K562 (cell line): Measurements from ENCODE around the gene HMGCL. TPM values are rescaled to one million over a fixed set of nuclear protein-coding genes. Genes with fewer than 3 reads are reported as not detected.

Source experiments
- CC2D1A ChIP-seq: fragments of 450-650 bp; IDR thresholded peaks from 2 replicates; pipeline ENCODE4 v1.6.1; 2017; ENCODE audit warnings: mild to moderate bottlenecking
- MCM3 ChIP-seq: fragments of 450-650 bp; IDR thresholded peaks from 2 replicates; pipeline ENCODE4 v1.6.1; 2016
- RBBP5 ChIP-seq: fragments of 200-600 bp; sonication (generic); IDR thresholded peaks from 2 replicates; pipeline ENCODE4 v1.6.1; 2012; ENCODE audit warnings: borderline replicate concordance, mild to moderate bottlenecking, low read length, control low read depth, inconsistent platforms; ENCODE audit not compliant: insufficient read depth, poor library complexity, severe bottlenecking
- SMAD4 ChIP-seq: fragments of 250-450 bp; sonication (Bioruptor Pico); conservative IDR thresholded peaks from 2 replicates; pipeline ENCODE4 v1.8.0; 2021; ENCODE audit warnings: inconsistent platforms, mild to moderate bottlenecking, moderate library complexity
- STAT5B ChIP-seq: fragments of 250-450 bp; sonication (Bioruptor Pico); IDR thresholded peaks from 2 replicates; pipeline ENCODE4 v1.8.0; 2021; ENCODE audit warnings: mild to moderate bottlenecking, inconsistent platforms
- TAF1 ChIP-seq: IDR thresholded peaks from 2 replicates; pipeline ENCODE4 v1.6.1; 2011; ENCODE audit warnings: mild to moderate bottlenecking, low read length, moderate library complexity; ENCODE audit not compliant: insufficient read depth, control insufficient read depth, severe bottlenecking; ENCODE audit errors: extremely low read depth
- ZNF174 ChIP-seq: fragments of 250-450 bp; sonication (Bioruptor Pico); IDR thresholded peaks from 2 replicates; pipeline ENCODE4 v1.4.0; 2020; ENCODE audit warnings: mild to moderate bottlenecking
- ZNF707 ChIP-seq: fragments of 250-450 bp; sonication (Bioruptor Pico); conservative IDR thresholded peaks from 2 replicates; pipeline ENCODE4 v1.8.0; 2022; ENCODE audit warnings: inconsistent platforms, mild to moderate bottlenecking, moderate library complexity
- polyA plus RNA-seq, 8 experiments: library from polyadenylated mRNA; depleted of rRNA in 4 of 8; stranded (reverse) in 5 of 8; unstranded in 3 of 8; fragments of >200 nt; fragmentation: Nextera tagmentation in 2 of 8; fragmentation: Illumina TruSeq in 1 of 8; extraction: Ambion mirVana in 2 of 8; extraction: Trizol in 1 of 8; gene quantifications; 2 replicates each; pipeline versions ENCODE4 v1.2.1 to v1.2.3, GENCODE V29; 2011 to 2014; ENCODE audit warnings: inconsistent platforms in 1 of 8, missing spikeins in 1 of 8
- total RNA-seq, 7 experiments: library from RNA; depleted of rRNA in 6 of 7; stranded (reverse); fragments of >200 nt in 6 of 7; fragmentation: Illumina TruSeq in 2 of 7; extraction: Trizol in 2 of 7; gene quantifications; 2 replicates each; pipeline versions ENCODE4 v1.2.1 to v1.2.3, GENCODE V29; 2011 to 2021; ENCODE audit warnings: low replicate concordance in 1 of 7
- TF ChIP-seq, protein P1 (sequence below), 2 experiments: fragments of 450-650 bp; formaldehyde crosslinking in 1 of 2; IDR thresholded peaks; 2 replicates each; pipeline versions ENCODE4 v1.4.0 to v1.6.1; 2014 to 2020; ENCODE audit warnings: mild to moderate bottlenecking in 2 of 2, borderline replicate concordance in 1 of 2, low read depth in 1 of 2
- TF ChIP-seq, protein P2 (sequence below), 3 experiments: IDR thresholded peaks in 2 of 3; conservative IDR thresholded peaks in 1 of 3; 2 replicates each; pipeline ENCODE4 v1.5.1; 2011 to 2012; ENCODE audit warnings: low read length in 3 of 3, mild to moderate bottlenecking in 3 of 3, control low read depth in 2 of 3, improper control_type of control experiment in 1 of 3, inconsistent platforms in 1 of 3, low read depth in 1 of 3, mixed read lengths in 1 of 3, moderate library complexity in 1 of 3; ENCODE audit not compliant: insufficient read depth in 2 of 3
- TF ChIP-seq, protein P3 (sequence below): fragments of 250-450 bp; sonication (Bioruptor Pico); IDR thresholded peaks from 2 replicates; pipeline ENCODE4 v1.8.0; 2022; ENCODE audit warnings: inconsistent platforms, mild to moderate bottlenecking, moderate library complexity, borderline replicate concordance
- TF ChIP-seq, protein P4 (sequence below), 2 experiments: IDR thresholded peaks in 1 of 2; conservative IDR thresholded peaks in 1 of 2; 2 replicates each; pipeline ENCODE4 v1.6.1; 2016; ENCODE audit warnings: low read depth in 2 of 2, mild to moderate bottlenecking in 1 of 2, missing compliant biosample characterization in 1 of 2, missing genetic modification characterization in 1 of 2, moderate library complexity in 1 of 2

The HMGCL gene
- total and polyA plus RNA-seq, 9 of the 15 experiments (the other 6 are each of a cell fraction or from before 2014, with no cell fraction given), result 18.0 to 82.2 (median 24.2) TPM

DNA sequence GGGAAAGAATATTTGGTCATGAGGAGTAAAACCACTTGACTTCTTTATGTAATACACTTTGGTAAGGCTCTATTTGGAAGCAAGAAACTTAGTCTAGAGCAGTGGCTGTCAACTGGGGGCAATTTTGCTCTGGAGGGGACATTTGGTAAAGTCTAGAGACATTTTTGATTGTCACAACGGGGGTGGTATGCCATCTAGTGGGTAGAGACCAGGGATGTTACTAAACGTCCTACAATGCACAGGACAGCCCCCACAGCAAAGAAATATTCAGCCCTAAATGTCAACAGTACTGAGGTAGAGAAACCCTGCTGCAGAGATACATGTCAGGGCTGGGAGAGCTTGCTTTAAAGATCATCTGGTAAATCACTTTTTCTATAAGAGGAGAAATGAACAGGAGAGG is 29.3 kb upstream of the HMGCL start (continued):
- TF ChIP-seq, protein P1, sequence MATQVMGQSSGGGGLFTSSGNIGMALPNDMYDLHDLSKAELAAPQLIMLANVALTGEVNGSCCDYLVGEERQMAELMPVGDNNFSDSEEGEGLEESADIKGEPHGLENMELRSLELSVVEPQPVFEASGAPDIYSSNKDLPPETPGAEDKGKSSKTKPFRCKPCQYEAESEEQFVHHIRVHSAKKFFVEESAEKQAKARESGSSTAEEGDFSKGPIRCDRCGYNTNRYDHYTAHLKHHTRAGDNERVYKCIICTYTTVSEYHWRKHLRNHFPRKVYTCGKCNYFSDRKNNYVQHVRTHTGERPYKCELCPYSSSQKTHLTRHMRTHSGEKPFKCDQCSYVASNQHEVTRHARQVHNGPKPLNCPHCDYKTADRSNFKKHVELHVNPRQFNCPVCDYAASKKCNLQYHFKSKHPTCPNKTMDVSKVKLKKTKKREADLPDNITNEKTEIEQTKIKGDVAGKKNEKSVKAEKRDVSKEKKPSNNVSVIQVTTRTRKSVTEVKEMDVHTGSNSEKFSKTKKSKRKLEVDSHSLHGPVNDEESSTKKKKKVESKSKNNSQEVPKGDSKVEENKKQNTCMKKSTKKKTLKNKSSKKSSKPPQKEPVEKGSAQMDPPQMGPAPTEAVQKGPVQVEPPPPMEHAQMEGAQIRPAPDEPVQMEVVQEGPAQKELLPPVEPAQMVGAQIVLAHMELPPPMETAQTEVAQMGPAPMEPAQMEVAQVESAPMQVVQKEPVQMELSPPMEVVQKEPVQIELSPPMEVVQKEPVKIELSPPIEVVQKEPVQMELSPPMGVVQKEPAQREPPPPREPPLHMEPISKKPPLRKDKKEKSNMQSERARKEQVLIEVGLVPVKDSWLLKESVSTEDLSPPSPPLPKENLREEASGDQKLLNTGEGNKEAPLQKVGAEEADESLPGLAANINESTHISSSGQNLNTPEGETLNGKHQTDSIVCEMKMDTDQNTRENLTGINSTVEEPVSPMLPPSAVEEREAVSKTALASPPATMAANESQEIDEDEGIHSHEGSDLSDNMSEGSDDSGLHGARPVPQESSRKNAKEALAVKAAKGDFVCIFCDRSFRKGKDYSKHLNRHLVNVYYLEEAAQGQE (IDR thresholded peaks at IDR 0.05; ENCODE audit: borderline replicate concordance), result peak; percentile 52; the same call in 1 of the 2 replicates
- TF ChIP-seq, protein P1 (CRISPR knock-in tag; IDR thresholded peaks at IDR 0.05; ENCODE audit: low read depth), result no peak
- TF ChIP-seq MCM3, result no peak
- TF ChIP-seq STAT5B, result no peak
- TF ChIP-seq ZNF174 (CRISPR knock-in tag), result no peak
- TF ChIP-seq, protein P2, sequence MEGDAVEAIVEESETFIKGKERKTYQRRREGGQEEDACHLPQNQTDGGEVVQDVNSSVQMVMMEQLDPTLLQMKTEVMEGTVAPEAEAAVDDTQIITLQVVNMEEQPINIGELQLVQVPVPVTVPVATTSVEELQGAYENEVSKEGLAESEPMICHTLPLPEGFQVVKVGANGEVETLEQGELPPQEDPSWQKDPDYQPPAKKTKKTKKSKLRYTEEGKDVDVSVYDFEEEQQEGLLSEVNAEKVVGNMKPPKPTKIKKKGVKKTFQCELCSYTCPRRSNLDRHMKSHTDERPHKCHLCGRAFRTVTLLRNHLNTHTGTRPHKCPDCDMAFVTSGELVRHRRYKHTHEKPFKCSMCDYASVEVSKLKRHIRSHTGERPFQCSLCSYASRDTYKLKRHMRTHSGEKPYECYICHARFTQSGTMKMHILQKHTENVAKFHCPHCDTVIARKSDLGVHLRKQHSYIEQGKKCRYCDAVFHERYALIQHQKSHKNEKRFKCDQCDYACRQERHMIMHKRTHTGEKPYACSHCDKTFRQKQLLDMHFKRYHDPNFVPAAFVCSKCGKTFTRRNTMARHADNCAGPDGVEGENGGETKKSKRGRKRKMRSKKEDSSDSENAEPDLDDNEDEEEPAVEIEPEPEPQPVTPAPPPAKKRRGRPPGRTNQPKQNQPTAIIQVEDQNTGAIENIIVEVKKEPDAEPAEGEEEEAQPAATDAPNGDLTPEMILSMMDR (IDR thresholded peaks at IDR 0.05 in 2 of 3, conservative IDR thresholded peaks at IDR 0.05 in 1 of 3; ENCODE audit: insufficient read depth in 2 of 3, low read depth in 1 of 3, low read length in 3 of 3), result peak; percentile 55 to 69 (median 63)
- TF ChIP-seq RBBP5, result no peak
- no peak for TF ChIP-seq ZNF707 (CRISPR knock-in tag)
- TF ChIP-seq CC2D1A, result 0 out of 2 replicates have a peak, but pooled peaks have one; percentile 64
- no peak for TF ChIP-seq SMAD4 (CRISPR knock-in tag)
- TF ChIP-seq, protein P3, sequence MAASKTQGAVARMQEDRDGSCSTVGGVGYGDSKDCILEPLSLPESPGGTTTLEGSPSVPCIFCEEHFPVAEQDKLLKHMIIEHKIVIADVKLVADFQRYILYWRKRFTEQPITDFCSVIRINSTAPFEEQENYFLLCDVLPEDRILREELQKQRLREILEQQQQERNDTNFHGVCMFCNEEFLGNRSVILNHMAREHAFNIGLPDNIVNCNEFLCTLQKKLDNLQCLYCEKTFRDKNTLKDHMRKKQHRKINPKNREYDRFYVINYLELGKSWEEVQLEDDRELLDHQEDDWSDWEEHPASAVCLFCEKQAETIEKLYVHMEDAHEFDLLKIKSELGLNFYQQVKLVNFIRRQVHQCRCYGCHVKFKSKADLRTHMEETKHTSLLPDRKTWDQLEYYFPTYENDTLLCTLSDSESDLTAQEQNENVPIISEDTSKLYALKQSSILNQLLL (CRISPR knock-in tag), result no peak
- no peak for TF ChIP-seq TAF1
- TF ChIP-seq, protein P4, sequence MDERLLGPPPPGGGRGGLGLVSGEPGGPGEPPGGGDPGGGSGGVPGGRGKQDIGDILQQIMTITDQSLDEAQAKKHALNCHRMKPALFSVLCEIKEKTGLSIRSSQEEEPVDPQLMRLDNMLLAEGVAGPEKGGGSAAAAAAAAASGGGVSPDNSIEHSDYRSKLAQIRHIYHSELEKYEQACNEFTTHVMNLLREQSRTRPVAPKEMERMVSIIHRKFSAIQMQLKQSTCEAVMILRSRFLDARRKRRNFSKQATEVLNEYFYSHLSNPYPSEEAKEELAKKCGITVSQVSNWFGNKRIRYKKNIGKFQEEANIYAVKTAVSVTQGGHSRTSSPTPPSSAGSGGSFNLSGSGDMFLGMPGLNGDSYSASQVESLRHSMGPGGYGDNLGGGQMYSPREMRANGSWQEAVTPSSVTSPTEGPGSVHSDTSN (CRISPR knock-in tag; IDR thresholded peaks at IDR 0.05; ENCODE audit: low read depth), result no peak
- TF ChIP-seq, protein P4 (tag; conservative IDR thresholded peaks at IDR 0.05; ENCODE audit: low read depth), result no peak
